ENCODE measurements around the gene NQO1.

GRCh38 chr16:69727916-69728270 is 1.5 kb upstream of the NQO1 start:
- TF ChIP-seq CTCF (IDR thresholded peaks at IDR 0.05; ENCODE audit: low read length), result no peak
- TF ChIP-seq EZH2 (IDR thresholded peaks at IDR 0.05; ENCODE audit: borderline replicate concordance, low read length), result no peak
